Progenitor cell of endocrine pancreas (in vitro differentiated cells): ENCODE data around the gene KRTAP3-2. TPM values are rescaled to one million over a fixed set of nuclear protein-coding genes. Genes with fewer than 3 reads are reported as not detected.
A peak's percentile ranks its signal among the peaks of the same experiment; 100 is the strongest.

ENCODE experiments used
- DNase-seq: peaks from one replicate; pipeline ENCODE4 v3.0.0; 2021; ENCODE audit warnings: low spot score; ENCODE audit not compliant: unreplicated experiment
- H3K27ac Mint-ChIP-seq: 2 replicates; pipeline ENCODE4 v1.8.0; 2021; ENCODE audit warnings: mild to moderate bottlenecking, moderate library complexity, mixed read lengths
- H3K27me3 Mint-ChIP-seq: 2 replicates; pipeline ENCODE4 v1.8.0; 2021; ENCODE audit warnings: mixed read lengths
- H3K36me3 Mint-ChIP-seq: 2 replicates; pipeline ENCODE4 v1.8.0; 2022; ENCODE audit warnings: mixed read lengths; ENCODE audit not compliant: insufficient read depth
- H3K4me1 Mint-ChIP-seq: 2 replicates; pipeline ENCODE4 v1.8.0; 2021; ENCODE audit warnings: low read depth, mixed read lengths
- H3K4me3 Mint-ChIP-seq: 2 replicates; pipeline ENCODE4 v1.8.0; 2021; ENCODE audit warnings: low read depth, mild to moderate bottlenecking, moderate library complexity, mixed read lengths
- H3K9me3 Mint-ChIP-seq: 2 replicates; pipeline ENCODE4 v1.8.0; 2021; ENCODE audit warnings: low read depth, mixed read lengths
- total RNA-seq: library from RNA; stranded (reverse); gene quantifications from 2 replicates; pipeline ENCODE4 v1.2.1, GENCODE V29; 2021
- TF ChIP-seq, protein P1 (sequence below): fragments of 200-600 bp; sonication (generic); IDR thresholded peaks from one replicate; pipeline ENCODE4 v1.5.0; 2021; ENCODE audit warnings: antibody characterized with exemption, mild to moderate bottlenecking; ENCODE audit not compliant: unreplicated experiment

The KRTAP3-2 gene
- total RNA-seq, 1 donor from 2014 or later: not detected

DNA sequence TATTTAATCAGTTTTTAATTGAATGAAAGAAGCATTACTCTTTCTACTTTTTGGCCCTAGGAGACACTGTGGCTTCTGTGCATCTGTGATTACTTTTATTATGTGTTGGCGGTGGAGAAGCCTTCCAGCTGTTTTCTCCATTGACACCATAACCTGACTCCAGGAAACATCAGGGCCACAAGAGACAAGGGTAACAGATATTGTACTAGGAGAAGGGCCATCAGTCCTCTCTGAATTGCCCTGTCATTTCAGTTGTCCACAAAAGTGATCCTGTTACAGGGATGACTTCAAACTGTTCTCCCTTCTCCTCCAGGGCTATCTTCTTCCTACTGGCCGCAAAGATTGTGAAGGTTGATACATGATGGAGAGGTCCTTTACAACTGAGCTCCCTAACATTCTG is 47.6 kb downstream of the KRTAP3-2 start:
- Mint-ChIP-seq H3K36me3 (no peaks in the 10 kb centered on the region), H3K27me3 (no peaks in the 10 kb centered on the region), H3K4me3 (no peak overlapping the region), H3K4me1 (peaks cover 33% of the 10 kb centered on the region), H3K9me3 (no peaks in the 10 kb centered on the region), H3K27ac (no peak overlapping the region)
- no peak for DNase-seq
- TF ChIP-seq, protein P1, sequence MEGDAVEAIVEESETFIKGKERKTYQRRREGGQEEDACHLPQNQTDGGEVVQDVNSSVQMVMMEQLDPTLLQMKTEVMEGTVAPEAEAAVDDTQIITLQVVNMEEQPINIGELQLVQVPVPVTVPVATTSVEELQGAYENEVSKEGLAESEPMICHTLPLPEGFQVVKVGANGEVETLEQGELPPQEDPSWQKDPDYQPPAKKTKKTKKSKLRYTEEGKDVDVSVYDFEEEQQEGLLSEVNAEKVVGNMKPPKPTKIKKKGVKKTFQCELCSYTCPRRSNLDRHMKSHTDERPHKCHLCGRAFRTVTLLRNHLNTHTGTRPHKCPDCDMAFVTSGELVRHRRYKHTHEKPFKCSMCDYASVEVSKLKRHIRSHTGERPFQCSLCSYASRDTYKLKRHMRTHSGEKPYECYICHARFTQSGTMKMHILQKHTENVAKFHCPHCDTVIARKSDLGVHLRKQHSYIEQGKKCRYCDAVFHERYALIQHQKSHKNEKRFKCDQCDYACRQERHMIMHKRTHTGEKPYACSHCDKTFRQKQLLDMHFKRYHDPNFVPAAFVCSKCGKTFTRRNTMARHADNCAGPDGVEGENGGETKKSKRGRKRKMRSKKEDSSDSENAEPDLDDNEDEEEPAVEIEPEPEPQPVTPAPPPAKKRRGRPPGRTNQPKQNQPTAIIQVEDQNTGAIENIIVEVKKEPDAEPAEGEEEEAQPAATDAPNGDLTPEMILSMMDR: no peak

DNA sequence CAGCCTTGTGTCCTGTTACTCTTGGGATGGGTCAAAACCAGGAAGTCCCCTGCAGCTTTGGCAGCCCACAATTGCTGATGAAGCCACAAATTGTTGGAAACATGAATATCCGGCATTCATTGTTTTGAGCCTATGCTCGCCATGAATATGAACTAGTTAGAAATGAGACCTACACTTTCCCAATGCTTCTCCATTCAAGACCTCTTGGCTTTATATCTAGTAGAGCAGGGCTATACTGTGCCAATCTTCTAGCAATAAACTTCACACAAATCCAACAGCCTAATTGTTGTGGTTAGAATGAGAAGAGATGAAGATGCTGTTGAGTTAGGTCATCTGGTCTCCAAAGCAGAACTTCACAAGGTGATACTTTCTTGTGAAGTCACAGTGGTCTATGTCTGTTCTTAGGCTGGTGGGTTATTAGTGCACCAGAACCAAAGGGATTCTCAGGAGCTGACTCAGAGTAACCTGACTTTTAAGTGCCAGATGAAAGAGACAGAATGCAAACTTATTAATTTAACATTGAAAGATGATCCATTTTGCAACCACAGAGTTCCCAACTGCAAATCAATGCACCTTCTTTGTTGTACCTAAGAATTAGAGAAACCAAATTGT is 48.6 kb downstream of the KRTAP3-2 start:
- TF ChIP-seq, protein P1: no peak
- Mint-ChIP-seq H3K36me3 (no peaks in the 10 kb centered on the region), H3K9me3 (no peaks in the 10 kb centered on the region), H3K27ac (no peak overlapping the region), H3K27me3 (no peaks in the 10 kb centered on the region), H3K4me1 (peaks cover 22% of the 10 kb centered on the region), H3K4me3 (no peak overlapping the region)
- no peak for DNase-seq

DNA sequence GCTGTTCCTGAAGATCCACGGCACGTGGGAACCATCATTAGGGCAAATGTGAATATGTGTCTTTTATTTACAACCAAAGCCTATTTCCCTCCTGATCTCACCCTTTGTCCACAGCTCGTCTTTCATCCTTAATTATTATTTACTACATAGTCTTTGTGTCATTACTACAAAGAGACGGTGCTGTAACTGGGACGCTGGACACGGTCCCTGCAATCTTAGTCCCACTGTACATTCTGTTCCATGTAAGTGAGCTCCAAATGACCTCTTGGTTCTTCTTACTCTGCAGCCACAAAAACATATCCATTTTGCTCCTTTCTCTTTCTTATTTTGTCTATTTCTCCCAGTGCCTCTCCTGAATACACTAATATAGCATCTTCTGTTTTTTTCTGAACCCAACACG is 49.5 kb downstream of the KRTAP3-2 start:
- H3K36me3 Mint-ChIP-seq: no peaks in the 10 kb centered on the region
- no peak overlapping the region for H3K27ac Mint-ChIP-seq
- H3K4me3 Mint-ChIP-seq: no peak overlapping the region
- TF ChIP-seq, protein P1: no peak
- H3K4me1 Mint-ChIP-seq: peaks cover 20% of the 10 kb centered on the region
- H3K27me3 Mint-ChIP-seq: no peaks in the 10 kb centered on the region
- no peaks in the 10 kb centered on the region for H3K9me3 Mint-ChIP-seq
- no peak for DNase-seq

DNA sequence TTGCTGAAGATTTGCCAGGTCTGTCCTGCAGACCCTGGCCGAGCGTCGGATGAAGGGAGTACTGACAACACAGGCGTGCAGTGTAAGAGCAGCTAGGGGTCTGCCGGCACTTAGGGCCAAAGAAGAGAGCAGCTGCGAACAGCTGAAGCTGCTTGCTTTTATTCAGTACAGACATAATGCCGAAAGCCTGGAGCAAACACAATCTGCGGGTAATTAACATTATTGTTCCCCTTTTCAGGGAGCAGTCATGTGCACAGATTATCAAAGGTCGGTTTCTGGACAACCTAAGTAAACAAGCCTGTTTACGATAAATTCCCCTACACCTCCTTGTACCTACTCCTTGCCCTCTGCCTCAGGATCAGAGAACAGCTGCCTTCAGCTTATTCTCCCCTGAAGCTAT is 50.3 kb downstream of the KRTAP3-2 start:
- peaks cover 22% of the 10 kb centered on the region for H3K4me1 Mint-ChIP-seq
- H3K36me3 Mint-ChIP-seq: no peaks in the 10 kb centered on the region
- no peak overlapping the region for H3K4me3 Mint-ChIP-seq
- no peaks in the 10 kb centered on the region for H3K9me3 Mint-ChIP-seq
- TF ChIP-seq, protein P1: no peak
- no peaks in the 10 kb centered on the region for H3K27me3 Mint-ChIP-seq
- DNase-seq: no peak
- peak overlapping the region; percentile 77 for H3K27ac Mint-ChIP-seq

Other genes with a start within 250 kb of the KRTAP3-2 start
- gene KRT25, start 244.6 kb downstream of the KRTAP3-2 start, total RNA-seq: not detected in 2 replicates
- gene KRT26, start 227.7 kb downstream of the KRTAP3-2 start, total RNA-seq: not detected in 2 replicates
- gene KRT27, start 217.4 kb downstream of the KRTAP3-2 start, total RNA-seq: not detected in 2 replicates
- not detected in 2 replicates for gene KRT28, start 199.9 kb downstream of the KRTAP3-2 start, total RNA-seq
- 33.1 and 37.5 TPM in 2 replicates for gene KRT10, start 177.3 kb downstream of the KRTAP3-2 start, total RNA-seq
- not detected in 2 replicates for gene KRT12, start 132.7 kb downstream of the KRTAP3-2 start, total RNA-seq
- not detected in 2 replicates for gene KRT20, start 114.7 kb downstream of the KRTAP3-2 start, total RNA-seq
- 2.1 and 3.8 TPM in 2 replicates for gene KRT23, start 62.3 kb downstream of the KRTAP3-2 start, total RNA-seq
- gene KRT39, start 33.0 kb downstream of the KRTAP3-2 start, total RNA-seq: not detected in 2 replicates
- 0.13 TPM in 1 of 2 replicates, not detected in the other for gene KRT40, start 15.6 kb downstream of the KRTAP3-2 start, total RNA-seq
- not detected in 2 replicates for gene KRTAP3-3, start 5.7 kb downstream of the KRTAP3-2 start, total RNA-seq
- gene KRTAP3-1, start 9.2 kb upstream of the KRTAP3-2 start, total RNA-seq: not detected in 2 replicates
- not detected in 2 replicates for gene KRTAP1-5, start 27.3 kb upstream of the KRTAP3-2 start, total RNA-seq
- gene KRTAP1-4, start 30.3 kb upstream of the KRTAP3-2 start, total RNA-seq: not detected in 2 replicates
- gene KRTAP1-3, start 35.0 kb upstream of the KRTAP3-2 start, total RNA-seq: not detected in 2 replicates
- gene KRTAP1-1, start 41.5 kb upstream of the KRTAP3-2 start, total RNA-seq: not detected in 2 replicates
- not detected in 2 replicates for gene KRTAP2-1, start 47.4 kb upstream of the KRTAP3-2 start, total RNA-seq
- not detected in 2 replicates for gene KRTAP2-2, start 55.3 kb upstream of the KRTAP3-2 start, total RNA-seq
- gene KRTAP2-3, start 60.2 kb upstream of the KRTAP3-2 start, total RNA-seq: not detected in 2 replicates
- not detected in 2 replicates for gene KRTAP2-4, start 66.0 kb upstream of the KRTAP3-2 start, total RNA-seq
- gene KRTAP4-7, start 84.2 kb upstream of the KRTAP3-2 start, total RNA-seq: not detected in 2 replicates
- gene KRTAP4-8, start 98.2 kb upstream of the KRTAP3-2 start, total RNA-seq: not detected in 2 replicates
- gene KRTAP4-16, start 102.3 kb upstream of the KRTAP3-2 start, total RNA-seq: not detected in 2 replicates
- gene KRTAP4-9, start 105.5 kb upstream of the KRTAP3-2 start, total RNA-seq: not detected in 2 replicates
- gene KRTAP4-11, start 118.5 kb upstream of the KRTAP3-2 start, total RNA-seq: not detected in 2 replicates
- gene KRTAP4-12, start 124.3 kb upstream of the KRTAP3-2 start, total RNA-seq: not detected in 2 replicates
- not detected in 2 replicates for gene KRTAP4-6, start 140.6 kb upstream of the KRTAP3-2 start, total RNA-seq
- gene KRTAP4-5, start 149.9 kb upstream of the KRTAP3-2 start, total RNA-seq: not detected in 2 replicates
- not detected in 2 replicates for gene KRTAP4-4, start 160.8 kb upstream of the KRTAP3-2 start, total RNA-seq
- not detected in 2 replicates for gene KRTAP4-3, start 168.3 kb upstream of the KRTAP3-2 start, total RNA-seq
- gene KRTAP4-2, start 178.3 kb upstream of the KRTAP3-2 start, total RNA-seq: not detected in 2 replicates
- gene KRTAP4-1, start 185.0 kb upstream of the KRTAP3-2 start, total RNA-seq: not detected in 2 replicates
- gene KRTAP9-1, start 190.0 kb upstream of the KRTAP3-2 start, total RNA-seq: not detected in 2 replicates
- gene KRTAP9-2, start 226.7 kb upstream of the KRTAP3-2 start, total RNA-seq: not detected in 2 replicates
- not detected in 2 replicates for gene KRTAP9-3, start 232.5 kb upstream of the KRTAP3-2 start, total RNA-seq
- not detected in 2 replicates for gene KRTAP9-8, start 238.1 kb upstream of the KRTAP3-2 start, total RNA-seq
- gene KRTAP9-4, start 249.8 kb upstream of the KRTAP3-2 start, total RNA-seq: not detected in 2 replicates